Loucy (cell line): Measurements from ENCODE around the gene FARS2.

Experiments used
- CTCF ChIP-seq: fragments of 200-600 bp; sonication (generic); conservative IDR thresholded peaks from 2 replicates; pipeline ENCODE4 v1.5.1; 2014; ENCODE audit warnings: mild to moderate bottlenecking, antibody characterized with exemption, low read length
- EZH2phosphoT487 ChIP-seq: fragments of 200-600 bp; IDR thresholded peaks from 2 replicates; pipeline ENCODE4 v1.6.1; 2018; ENCODE audit warnings: antibody characterized with exemption, mild to moderate bottlenecking, moderate library complexity, borderline replicate concordance

- no peak for TF ChIP-seq CTCF
- no peak for TF ChIP-seq EZH2phosphoT487
Measured at GRCh38 chr6:5412017-5412416, 150.7 kb downstream of the FARS2 start.
